B cell (primary cell): ENCODE results near the gene TPRN. TPM values are rescaled to one million over a fixed set of nuclear protein-coding genes. Genes with fewer than 3 reads are reported as not detected.

Experiments used
- ATAC-seq: fragments of 200-7000 bp; cut with Tn5 transposase; one replicate; pipeline ENCODE4 v1.10.0; 2021; ENCODE audit warnings: low read depth, mild to moderate bottlenecking, moderate number of reproducible peaks, moderate library complexity
- CTCF ChIA-PET: fragments of 350-600 bp; sonication (Branson Sonifier 250); formaldehyde crosslinking; loops from one replicate; lab custom pipeline; 2021; ENCODE audit warnings: antibody characterized with exemption, inconsistent platforms; lab: Charles Lee
- POLR2A ChIA-PET: fragments of 350-600 bp; sonication (Branson Sonifier 250); formaldehyde crosslinking; loops from one replicate; lab custom pipeline; 2021; ENCODE audit warnings: antibody characterized with exemption; lab: Charles Lee
- DNase-seq: peaks from one replicate; pipeline ENCODE4 v3.0.0; 2013
- H2AFZ ChIP-seq: 2 replicates; pipeline ENCODE4 v1.6.1; 2012; ENCODE audit warnings: mild to moderate bottlenecking, low read depth, low read length; ENCODE audit not compliant: insufficient read depth, poor library complexity, severe bottlenecking
- H3K27ac ChIP-seq, 2 donors: 1 replicate in 1 of 2; 2 replicates in 1 of 2; pipeline ENCODE4 v1.5.1; 2012 to 2013; ENCODE audit warnings: low read length in 2 of 2, mild to moderate bottlenecking in 2 of 2, moderate library complexity in 1 of 2
- H3K27me3 ChIP-seq, 4 experiments: fragments of 200-600 bp in 1 of 4; sonication (generic) in 1 of 4; replicated peaks in 1 of 4; 1 replicate in 2 of 4; 2 replicates in 2 of 4; pipeline versions ENCODE4 v1.6.1 to v1.7.0; 2013 to 2016; ENCODE audit warnings: low read length in 3 of 4, mild to moderate bottlenecking in 2 of 4, mixed read lengths in 1 of 4, moderate library complexity in 1 of 4; ENCODE audit not compliant: insufficient read depth in 4 of 4, control insufficient read depth in 3 of 4; ENCODE audit errors: control extremely low read depth in 1 of 4
- H3K36me3 ChIP-seq, 2 experiments: replicated peaks in 1 of 2; 1 replicate in 1 of 2; 2 replicates in 1 of 2; pipeline versions ENCODE4 v1.6.1 to v1.7.1; 2013; ENCODE audit warnings: low read length in 1 of 2; ENCODE audit not compliant: insufficient read depth in 2 of 2, control insufficient read depth in 1 of 2; ENCODE audit errors: control extremely low read depth in 1 of 2, extremely low read depth in 1 of 2
- H3K4me1 ChIP-seq, 2 donors: fragments of 200-600 bp in 1 of 2; sonication (generic) in 1 of 2; 1 replicate in 1 of 2; 2 replicates in 1 of 2; pipeline versions ENCODE4 v1.5.1 to v1.6.1; 2013 to 2017; ENCODE audit warnings: low read length in 2 of 2; ENCODE audit not compliant: control insufficient read depth in 2 of 2, insufficient read depth in 2 of 2
- H3K4me2 ChIP-seq: replicated peaks from 2 replicates; pipeline ENCODE3; 2012; ENCODE audit warnings: mild to moderate bottlenecking, low read depth, low read length; ENCODE audit not compliant: poor library complexity, severe bottlenecking
- H3K4me3 ChIP-seq, 5 experiments: fragments of 200-600 bp in 1 of 5; sonication (generic) in 1 of 5; 1 replicate in 3 of 5; 2 replicates in 2 of 5; pipeline versions ENCODE4 v1.5.1 to v1.7.0; 2011 to 2016; ENCODE audit warnings: low read length in 4 of 5, mild to moderate bottlenecking in 4 of 5, low read depth in 2 of 5, control low read depth in 1 of 5, moderate library complexity in 1 of 5; ENCODE audit not compliant: insufficient read depth in 1 of 5; ENCODE audit errors: control extremely low read depth in 1 of 5, extremely low read depth in 1 of 5
- H3K79me2 ChIP-seq: fragments of 200-600 bp; sonication (generic); one replicate; pipeline ENCODE4 v1.6.0; 2016; ENCODE audit warnings: low read length; ENCODE audit not compliant: control insufficient read depth, insufficient read depth
- H3K9ac ChIP-seq: fragments of 200-600 bp; sonication (generic); 2 replicates; pipeline ENCODE4 v1.6.1; 2017; ENCODE audit warnings: mild to moderate bottlenecking, low read length, moderate library complexity
- H3K9me3 ChIP-seq, 3 donors: one replicate each; pipeline versions ENCODE4 v1.6.1 to v1.7.1; 2013; ENCODE audit warnings: low read length in 2 of 3; ENCODE audit not compliant: control insufficient read depth in 2 of 3, insufficient read depth in 1 of 3; ENCODE audit errors: control extremely low read depth in 1 of 3
- H4K20me1 ChIP-seq: 2 replicates; pipeline ENCODE4 v1.6.0; 2012; ENCODE audit warnings: mild to moderate bottlenecking, low read length; ENCODE audit not compliant: insufficient read depth, control insufficient read depth, poor library complexity, severe bottlenecking
- H3K27ac Mint-ChIP-seq: one replicate; pipeline ENCODE4 v1.8.0; 2021; ENCODE audit warnings: mixed read lengths
- H3K27me3 Mint-ChIP-seq: one replicate; pipeline ENCODE4 v1.8.0; 2021; ENCODE audit warnings: mixed read lengths
- H3K4me1 Mint-ChIP-seq: one replicate; pipeline ENCODE4 v1.8.0; 2021; ENCODE audit warnings: mixed read lengths
- H3K4me3 Mint-ChIP-seq: one replicate; pipeline ENCODE4 v1.8.0; 2021; ENCODE audit warnings: mixed read lengths
- H3K9me3 Mint-ChIP-seq: one replicate; pipeline ENCODE4 v1.8.0; 2022; ENCODE audit warnings: mixed read lengths; ENCODE audit not compliant: insufficient read depth
- CTCF ChIP-seq: fragments of 200-600 bp; IDR thresholded peaks from one replicate; pipeline ENCODE4 v1.8.0; 2022; ENCODE audit warnings: antibody characterized with exemption, mild to moderate bottlenecking
- EZH2 ChIP-seq: IDR thresholded peaks from 2 replicates; pipeline ENCODE4 v1.6.1; 2012; ENCODE audit warnings: borderline replicate concordance, low read depth, mild to moderate bottlenecking, moderate library complexity, low read length; ENCODE audit not compliant: insufficient read depth, poor library complexity, severe bottlenecking
- WGBS: methylation state at CpG from one replicate; pipeline ENCODE4 v1.1.5; 2013; ENCODE audit warnings: missing lambda C conversion rate; ENCODE audit not compliant: insufficient coverage; 5-methylcytosine and 5-hydroxymethylcytosine counted together
- intact Hi-C: fragments of 100-400 bp; cut with micrococcal nuclease; formaldehyde crosslinking; loops from one replicate; pipeline ENCODE4 v1.10.0; 2022
- polyA plus RNA-seq: library from polyadenylated mRNA; depleted of rRNA; stranded (reverse); fragments of >200 nt; gene quantifications from 2 replicates; pipeline ENCODE4 v1.2.3, GENCODE V29; 2012
- total RNA-seq, 2 donors: library from RNA; stranded (reverse); fragments of 120-200 nt in 1 of 2; gene quantifications; 1 replicate in 1 of 2; 2 replicates in 1 of 2; pipeline versions ENCODE4 v1.2.3 to v1.2.4, GENCODE V29; 2013 to 2022

Gene TPRN
- total and polyA plus RNA-seq, 2 donors (not counting 1 experiment from before 2014, with no cell fraction given): 5.7 to 16.3 TPM

DNA sequence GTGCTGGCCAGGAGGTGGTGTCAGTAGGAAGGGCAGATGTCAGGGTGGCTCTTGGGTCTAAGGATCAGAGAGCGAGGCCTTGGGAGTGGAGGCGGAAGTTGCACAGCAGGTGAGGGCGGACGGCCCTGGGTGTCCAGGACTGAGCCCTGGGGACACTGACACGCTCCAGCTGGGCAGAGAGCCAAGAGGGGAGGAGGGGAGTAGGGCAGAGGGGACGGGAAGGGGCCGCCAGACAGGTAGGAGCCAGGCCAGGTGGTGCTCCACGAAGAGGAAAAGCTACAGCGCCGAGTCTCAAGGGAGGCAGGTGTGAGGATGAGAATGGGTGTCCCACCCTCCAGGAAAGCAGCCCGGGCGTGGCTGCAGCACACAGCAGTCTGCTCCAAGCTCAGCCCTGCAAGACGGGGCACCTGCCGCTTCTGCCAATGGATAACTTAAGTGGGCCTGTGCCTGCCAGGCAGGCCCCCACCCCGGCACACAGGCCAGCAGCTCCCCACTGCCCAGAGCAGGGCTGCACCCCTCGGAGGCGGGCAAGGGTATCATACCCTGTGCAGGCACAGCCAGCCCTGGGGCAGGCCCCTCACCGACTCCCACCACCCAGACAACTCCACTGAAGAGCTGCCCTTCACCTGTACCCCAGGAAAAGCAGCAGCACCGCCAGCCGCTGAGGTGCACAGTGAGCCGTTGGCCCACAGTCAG, 4.9 kb downstream of the TPRN start:
- Histone ChIP-seq H3K36me3 (peaks cover 0 to 8% of the 10 kb centered on the region in 2 experiments), H3K79me2 (peaks cover 82% of the 10 kb centered on the region), H3K4me1 (peaks cover 8 to 9% of the 10 kb centered on the region in 2 donors), H3K27ac (no peak overlapping the region), H3K9ac (no peak overlapping the region), H3K9me3 (no peaks in the 10 kb centered on the region), H3K4me3 (no peak overlapping the region), H4K20me1 (peaks cover 42% of the 10 kb centered on the region), H3K4me2 (no peak overlapping the region), H2AFZ (no peak overlapping the region), H3K27me3 (peaks cover 0 to 6% (median 0%) of the 10 kb centered on the region in 4 experiments)
- Mint-ChIP-seq H3K4me1 (peaks cover 6% of the 10 kb centered on the region), H3K9me3 (no peaks in the 10 kb centered on the region), H3K27me3 (no peaks in the 10 kb centered on the region), H3K27ac (no peak overlapping the region), H3K4me3 (no peak overlapping the region)
- POLR2A ChIA-PET: interaction anchor here (0.7 kb wide), 1 partner anchor 12 kb away, joined by 3 read pairs; no protein-coding TSS in a partner anchor
- DNase-seq: no peak
- no peak for ATAC-seq
- TF ChIP-seq CTCF (no peak), EZH2 (no peak)
- CTCF ChIA-PET: no interaction called here
- WGBS: 95% methylated on average over 21 of the region's 21 CpGs
- intact Hi-C loops: no loop called here

DNA sequence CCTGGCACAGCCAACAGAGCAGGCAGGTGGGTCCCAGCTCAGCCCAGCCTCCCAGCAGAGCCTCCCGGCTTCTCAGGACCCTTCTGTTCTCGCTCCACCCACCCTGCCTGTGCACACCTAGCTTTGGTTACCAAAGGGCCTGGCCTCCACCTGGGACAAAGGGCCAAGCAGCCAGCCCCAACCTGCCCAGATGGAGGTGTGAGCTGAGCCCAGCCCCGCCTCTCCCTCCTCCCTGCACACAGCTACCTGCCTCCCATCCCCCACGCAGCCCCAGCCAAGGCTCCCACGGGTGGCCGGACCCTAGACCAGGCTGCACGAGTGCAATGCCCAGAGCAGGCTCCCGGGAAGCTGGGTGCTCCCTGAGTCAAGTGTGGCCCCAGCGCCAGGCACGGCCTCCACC, 5.6 kb downstream of the TPRN start:
- no peak overlapping the region for H3K4me3 Mint-ChIP-seq
- Histone ChIP-seq H3K36me3 (peaks cover 0 to 14% of the 10 kb centered on the region in 2 experiments), H3K4me2 (no peak overlapping the region), H3K27ac (no peak overlapping the region), H3K79me2 (peaks cover 90% of the 10 kb centered on the region), H3K9ac (no peak overlapping the region), H3K9me3 (no peaks in the 10 kb centered on the region), H4K20me1 (peaks cover 50% of the 10 kb centered on the region), H3K27me3 (peaks cover 0 to 6% (median 0%) of the 10 kb centered on the region in 4 experiments), H3K4me1 (peaks cover 10 to 16% of the 10 kb centered on the region in 2 donors), H3K4me3 (no peak overlapping the region), H2AFZ (no peak overlapping the region)
- H3K4me1 Mint-ChIP-seq: peaks cover 8% of the 10 kb centered on the region
- no peaks in the 10 kb centered on the region for H3K27me3 Mint-ChIP-seq
- intact Hi-C loops: no loop called here
- 94% methylated on average over 10 of the region's 10 CpGs for WGBS
- no peak for ATAC-seq
- ChIA-PET CTCF (no interaction called here), POLR2A (no interaction called here)
- TF ChIP-seq EZH2: no peak
- TF ChIP-seq CTCF: no peak
- H3K9me3 Mint-ChIP-seq: no peaks in the 10 kb centered on the region
- no peak for DNase-seq
- H3K27ac Mint-ChIP-seq: no peak overlapping the region
